NCI-H82 treated with DMSO at 0.1 percent for 48 hours (cell line): Measurements from ENCODE around the gene OSGIN1.

Experiments used
- DNase-seq: peaks from one replicate; lab custom pipeline; 2025; ENCODE audit not compliant: unreplicated experiment; lab: John Stamatoyannopoulos, UW

OSGIN1 gene

GRCh38 chr16:83956336-83957289 lies 3.6 kb downstream of the OSGIN1 start:
- DNase-seq: peak; percentile 25

GRCh38 chr16:83957296-83957855 lies 4.3 kb downstream of the OSGIN1 start:
- DNase-seq: no peak

- no peak for DNase-seq
Observed at GRCh38 chr16:83958137-83958845, 5.3 kb downstream of the OSGIN1 start.

- no peak for DNase-seq
Observed at GRCh38 chr16:83958846-83959565, 6.0 kb downstream of the OSGIN1 start.

- no peak for DNase-seq
Observed at GRCh38 chr16:83959656-83960434, 6.8 kb downstream of the OSGIN1 start.

GRCh38 chr16:83960521-83961249 lies 7.6 kb downstream of the OSGIN1 start:
- DNase-seq: no peak

GRCh38 chr16:83961591-83961990 lies 8.6 kb downstream of the OSGIN1 start:
- DNase-seq: no peak

- no peak for DNase-seq
Observed at GRCh38 chr16:83963277-83964119, 10.5 kb downstream of the OSGIN1 start.

GRCh38 chr16:83964684-83965443 lies 11.8 kb downstream of the OSGIN1 start:
- DNase-seq: no peak

- no peak for DNase-seq
Observed at GRCh38 chr16:83965444-83966152, 12.6 kb downstream of the OSGIN1 start.

- no peak for DNase-seq
Observed at GRCh38 chr16:83966153-83966696, 13.2 kb downstream of the OSGIN1 start.

- DNase-seq: no peak
Observed at GRCh38 chr16:83967091-83967490, 14.1 kb downstream of the OSGIN1 start.

GRCh38 chr16:83967838-83968305 lies 14.8 kb downstream of the OSGIN1 start, which contains the start of gene NECAB2:
TSS of gene NECAB2 (plus strand) at chr16:83968244. CDS start at chr16:83968649, 405 bp downstream.
- no peak for DNase-seq

GRCh38 chr16:83968306-83968851 lies 15.3 kb downstream of the OSGIN1 start:
- no peak for DNase-seq

GRCh38 chr16:83968891-83969649 lies 16.0 kb downstream of the OSGIN1 start:
- DNase-seq: no peak
